ENCODE data around the gene CCL26. TPM values are rescaled to one million over a fixed set of nuclear protein-coding genes. Genes with fewer than 3 reads are reported as not detected.

Gene CCL26
- total RNA-seq, 1 experiment from 2014 or later: 7.1 TPM

- TF ChIP-seq EZH2phosphoT487 (IDR thresholded peaks at IDR 0.05; ENCODE audit: borderline replicate concordance, low read length) (no peak), CTCF (conservative IDR thresholded peaks at IDR 0.05; ENCODE audit: low read depth, low read length) (no peak), EZH2 (IDR thresholded peaks at IDR 0.05; ENCODE audit: low read length, unreplicated experiment) (no peak)
- BruUV-seq (replicated peaks): no TSS peak
- no peaks in the 10 kb centered on the region for H3K4me1 ChIP-seq (ENCODE audit: insufficient read depth, low read length)
- no peak overlapping the region for H3K4me3 ChIP-seq (ENCODE audit: low read length)
- H3F3A ChIP-seq (ENCODE audit: low read length, unreplicated experiment): no peaks in the 10 kb centered on the region
- H3K4me2 ChIP-seq (ENCODE audit: low read length): no peak overlapping the region
- H2AFZ ChIP-seq (ENCODE audit: low read length): no peak overlapping the region
- DNase-seq: no peak
- ChIA-PET POLR2A (ENCODE audit: unreplicated experiment) (no interaction called here), CTCF (no interaction called here)
- H3K36me3 ChIP-seq (ENCODE audit: low read depth, low read length): no peaks in the 10 kb centered on the region
- ATAC-seq: no peak
- no peaks in the 10 kb centered on the region for H3K9me2 ChIP-seq (replicated peaks; ENCODE audit: low read length)
- intact Hi-C loops (cut with micrococcal nuclease): no loop called here
- no peaks in the 10 kb centered on the region for H4K20me1 ChIP-seq (ENCODE audit: low read length)
- H3K79me2 ChIP-seq (ENCODE audit: low read length): no peaks in the 10 kb centered on the region
- no peak overlapping the region for H3K9ac ChIP-seq (ENCODE audit: low read length)
- no peaks in the 10 kb centered on the region for H3K27me3 ChIP-seq (ENCODE audit: low read length)
- no peak overlapping the region for H3K27ac ChIP-seq (ENCODE audit: low read length)
- H3K9me3 ChIP-seq (ENCODE audit: low read length): no peaks in the 10 kb centered on the region
Observed at GRCh38 chr7:75815418-75816064, 43.5 kb upstream of the CCL26 start.

GRCh38 chr7:75814407-75814947 lies 42.5 kb upstream of the CCL26 start:
- no peaks in the 10 kb centered on the region for H3K9me3 ChIP-seq (ENCODE audit: low read length)
- TF ChIP-seq EZH2phosphoT487 (IDR thresholded peaks at IDR 0.05; ENCODE audit: borderline replicate concordance, low read length): no peak
- TF ChIP-seq EZH2 (IDR thresholded peaks at IDR 0.05; ENCODE audit: low read length, unreplicated experiment): no peak
- no peak for TF ChIP-seq CTCF (conservative IDR thresholded peaks at IDR 0.05; ENCODE audit: low read depth, low read length)
- no TSS peak for BruUV-seq (replicated peaks)
- no peak overlapping the region for H3K4me2 ChIP-seq (ENCODE audit: low read length)
- intact Hi-C loops (cut with micrococcal nuclease): no loop called here
- POLR2A ChIA-PET (ENCODE audit: unreplicated experiment): no interaction called here
- H3K4me3 ChIP-seq (ENCODE audit: low read length): no peak overlapping the region
- no peaks in the 10 kb centered on the region for H3K79me2 ChIP-seq (ENCODE audit: low read length)
- no peak overlapping the region for H3K9ac ChIP-seq (ENCODE audit: low read length)
- H3K27me3 ChIP-seq (ENCODE audit: low read length): no peaks in the 10 kb centered on the region
- no peaks in the 10 kb centered on the region for H3K9me2 ChIP-seq (replicated peaks; ENCODE audit: low read length)
- no peaks in the 10 kb centered on the region for H3F3A ChIP-seq (ENCODE audit: low read length, unreplicated experiment)
- no peaks in the 10 kb centered on the region for H3K4me1 ChIP-seq (ENCODE audit: insufficient read depth, low read length)
- no peak overlapping the region for H3K27ac ChIP-seq (ENCODE audit: low read length)
- H4K20me1 ChIP-seq (ENCODE audit: low read length): no peaks in the 10 kb centered on the region
- H2AFZ ChIP-seq (ENCODE audit: low read length): no peak overlapping the region
- DNase-seq (no peak), ATAC-seq (no peak)
- H3K36me3 ChIP-seq (ENCODE audit: low read depth, low read length): no peaks in the 10 kb centered on the region
- CTCF ChIA-PET: no interaction called here

GRCh38 chr7:75813781-75814236 lies 41.8 kb upstream of the CCL26 start, which contains the start of gene CCL24:
Gene CCL24 (minus strand): TSS chr7:75813806. CDS start chr7:75813715, 91 bp downstream.
- no peak within 1 kb of the TSS for H2AFZ ChIP-seq (ENCODE audit: low read length)
- H3K4me2 ChIP-seq (ENCODE audit: low read length): no peak within 1 kb of the TSS
- H3K9me2 ChIP-seq (replicated peaks; ENCODE audit: low read length): no peaks in the 10 kb centered on the region
- no TSS peak for BruUV-seq (replicated peaks)
- H3K79me2 ChIP-seq (ENCODE audit: low read length): no peaks in the 10 kb centered on the region
- H3K4me1 ChIP-seq (ENCODE audit: insufficient read depth, low read length): no peaks in the 10 kb centered on the region
- no peaks in the 10 kb centered on the region for H3F3A ChIP-seq (ENCODE audit: low read length, unreplicated experiment)
- no peak within 1 kb of the TSS for H3K4me3 ChIP-seq (ENCODE audit: low read length)
- ATAC-seq: no peak
- DNase-seq: no peak
- H3K36me3 ChIP-seq (ENCODE audit: low read depth, low read length): no peaks in the 10 kb centered on the region
- intact Hi-C loops (cut with micrococcal nuclease): no loop called here
- H3K9ac ChIP-seq (ENCODE audit: low read length): no peak within 1 kb of the TSS
- ChIA-PET CTCF (no interaction called here), POLR2A (ENCODE audit: unreplicated experiment) (no interaction called here)
- H3K27ac ChIP-seq (ENCODE audit: low read length): no peak within 1 kb of the TSS
- H3K27me3 ChIP-seq (ENCODE audit: low read length): no peaks in the 10 kb centered on the region
- TF ChIP-seq CTCF (conservative IDR thresholded peaks at IDR 0.05; ENCODE audit: low read depth, low read length) (no peak), EZH2 (IDR thresholded peaks at IDR 0.05; ENCODE audit: low read length, unreplicated experiment) (no peak), EZH2phosphoT487 (IDR thresholded peaks at IDR 0.05; ENCODE audit: borderline replicate concordance, low read length) (no peak)
- no peaks in the 10 kb centered on the region for H4K20me1 ChIP-seq (ENCODE audit: low read length)
- H3K9me3 ChIP-seq (ENCODE audit: low read length): no peaks in the 10 kb centered on the region
